HepG2 (cell line): Measurements from ENCODE around the gene PLCB4.

Experiments
- ATM ChIP-seq: fragments of 450-650 bp; IDR thresholded peaks from 2 replicates; pipeline ENCODE4 v1.7.1; 2017; ENCODE audit warnings: mild to moderate bottlenecking, borderline replicate concordance
- BHLHE40 ChIP-seq: IDR thresholded peaks from 2 replicates; pipeline ENCODE4 v1.6.1; 2011; ENCODE audit warnings: low read length, improper control_type of control experiment
- CHD2 ChIP-seq: IDR thresholded peaks from 2 replicates; pipeline ENCODE4 v1.6.1; 2011; ENCODE audit warnings: low read depth, low read length, improper control_type of control experiment
- HNRNPL ChIP-seq: fragments of 200-400 bp; formaldehyde crosslinking; IDR thresholded peaks from 2 replicates; pipeline ENCODE4 v1.6.1; 2017; ENCODE audit warnings: mild to moderate bottlenecking, low read depth, low read length
- JUN ChIP-seq: sonication (generic); formaldehyde crosslinking; IDR thresholded peaks from 2 replicates; pipeline ENCODE4 v1.4.0; 2020; ENCODE audit warnings: mild to moderate bottlenecking, missing genetic modification reagents
- SUZ12 ChIP-seq: fragments of 150-350 bp; IDR thresholded peaks from 2 replicates; pipeline ENCODE4 v1.6.1; 2014; ENCODE audit warnings: low read depth, low read length
- TFAP4 ChIP-seq: sonication (generic); IDR thresholded peaks from 2 replicates; pipeline ENCODE4 v1.6.1; 2016; ENCODE audit warnings: low read depth, borderline replicate concordance
- ZNF761 ChIP-seq: sonication (generic); formaldehyde crosslinking; conservative IDR thresholded peaks from 2 replicates; pipeline ENCODE4 v1.4.0; 2020; ENCODE audit warnings: mild to moderate bottlenecking, missing genetic modification reagents

GRCh38 chr20:9338101-9338500, 269.2 kb downstream of the PLCB4 start:
- TF ChIP-seq ZNF761 (CRISPR knock-in tag) (no peak), ATM (no peak), JUN (no peak), SUZ12 (no peak), HNRNPL (no peak), CHD2 (no peak), TFAP4 (no peak), BHLHE40 (no peak)
